ENCODE results near the gene MKLN1. TPM values are rescaled to one million over a fixed set of nuclear protein-coding genes. Genes with fewer than 3 reads are reported as not detected.
"Not testable (repeated sequence)": the region's sequence is repeated elsewhere in the genome, so short reads cannot be mapped to it uniquely, and the experiment has no call there.

The MKLN1 gene
- polyA plus RNA-seq, 1 donor = 21.6 TPM

- DNase-seq (ENCODE audit: low read depth) = not testable (repeated sequence)
Measured at GRCh38 chr7:131462715-131463114, 135.0 kb downstream of the MKLN1 start.

GRCh38 chr7:131466735-131467365 is 139.2 kb downstream of the MKLN1 start:
- DNase-seq (ENCODE audit: low read depth) = no peak

GRCh38 chr7:131467788-131468187 is 140.1 kb downstream of the MKLN1 start:
- no peak for DNase-seq (ENCODE audit: low read depth)

GRCh38 chr7:131471250-131472004 is 143.8 kb downstream of the MKLN1 start:
- DNase-seq (ENCODE audit: low read depth) = no peak

GRCh38 chr7:131476740-131477139 is 149.1 kb downstream of the MKLN1 start:
- no peak for DNase-seq (ENCODE audit: low read depth)

GRCh38 chr7:131480384-131481315 is 153.0 kb downstream of the MKLN1 start:
- DNase-seq (ENCODE audit: low read depth) = no peak

- DNase-seq (ENCODE audit: low read depth) = no peak
Measured at GRCh38 chr7:131482800-131483199, 155.1 kb downstream of the MKLN1 start.

- DNase-seq (ENCODE audit: low read depth) = no peak
Measured at GRCh38 chr7:131483586-131483985, 155.9 kb downstream of the MKLN1 start.

- no peak for DNase-seq (ENCODE audit: low read depth)
Measured at GRCh38 chr7:131486346-131486745, 158.7 kb downstream of the MKLN1 start.

- no peak for DNase-seq (ENCODE audit: low read depth)
Measured at GRCh38 chr7:131487217-131487616, 159.5 kb downstream of the MKLN1 start.

- no peak for DNase-seq (ENCODE audit: low read depth)
Measured at GRCh38 chr7:131488361-131488760, 160.7 kb downstream of the MKLN1 start.

GRCh38 chr7:131489196-131489595 is 161.5 kb downstream of the MKLN1 start:
- DNase-seq (ENCODE audit: low read depth) = no peak

GRCh38 chr7:131489881-131490280 is 162.2 kb downstream of the MKLN1 start:
- no peak for DNase-seq (ENCODE audit: low read depth)

- DNase-seq (ENCODE audit: low read depth) = no peak
Measured at GRCh38 chr7:131493081-131493480, 165.4 kb downstream of the MKLN1 start.

GRCh38 chr7:131493581-131493980 is 165.9 kb downstream of the MKLN1 start:
- DNase-seq (ENCODE audit: low read depth) = no peak

- no peak for DNase-seq (ENCODE audit: low read depth)
Measured at GRCh38 chr7:131494182-131494581, 166.5 kb downstream of the MKLN1 start.

GRCh38 chr7:131495669-131496498 is 168.2 kb downstream of the MKLN1 start:
- DNase-seq (ENCODE audit: low read depth) = no peak

- DNase-seq (ENCODE audit: low read depth) = no peak
Measured at GRCh38 chr7:131497454-131497853, 169.8 kb downstream of the MKLN1 start.

- no peak for DNase-seq (ENCODE audit: low read depth)
Measured at GRCh38 chr7:131498237-131498885, 170.7 kb downstream of the MKLN1 start.

- no peak for DNase-seq (ENCODE audit: low read depth)
Measured at GRCh38 chr7:131499801-131500200, 172.1 kb downstream of the MKLN1 start.

- DNase-seq (ENCODE audit: low read depth) = no peak
Measured at GRCh38 chr7:131500357-131500756, 172.7 kb downstream of the MKLN1 start.

Measured in forelimb muscle (tissue), 1 donor.